Esophagus squamous epithelium (tissue), 5 donors: ENCODE measurements around the gene HIVEP1. TPM values are rescaled to one million over a fixed set of nuclear protein-coding genes. Genes with fewer than 3 reads are reported as not detected.
A peak's percentile ranks its signal among the peaks of the same experiment; 100 is the strongest.

Source experiments
- DNase-seq: peaks from one replicate; lab custom pipeline; 2025; lab: John Stamatoyannopoulos, UW
- H3K27ac ChIP-seq, 4 donors: fragments of 200-600 bp; sonication (generic); one replicate each; pipeline ENCODE4 v1.5.1; 2016 to 2019; ENCODE audit warnings: mild to moderate bottlenecking in 1 of 4
- H3K27me3 ChIP-seq, 4 donors: fragments of 200-600 bp; sonication (generic); 1 replicate in 3 of 4; 2 replicates in 1 of 4; pipeline versions ENCODE4 v1.5.1 to v1.6.0; 2017 to 2021; ENCODE audit warnings: antibody characterized with exemption in 1 of 4
- H3K36me3 ChIP-seq, 3 donors: fragments of 200-600 bp; sonication (generic); one replicate each; pipeline ENCODE4 v1.5.1; 2016 to 2019
- H3K4me1 ChIP-seq, 3 donors: fragments of 200-600 bp; sonication (generic); one replicate each; pipeline ENCODE4 v1.5.1; 2017 to 2019
- H3K4me3 ChIP-seq, 4 donors: fragments of 200-600 bp; sonication (generic); 1 replicate in 3 of 4; 2 replicates in 1 of 4; pipeline ENCODE4 v1.5.1; 2016 to 2019; ENCODE audit warnings: mild to moderate bottlenecking in 2 of 4, moderate library complexity in 1 of 4
- H3K9me3 ChIP-seq, 3 donors: fragments of 200-600 bp; sonication (generic); one replicate each; pipeline ENCODE4 v1.5.1; 2016 to 2019
- POLR2A ChIP-seq, 4 donors: fragments of 450-650 bp; IDR thresholded peaks; one replicate each; pipeline ENCODE4 v1.6.1; 2017; ENCODE audit warnings: antibody characterized with exemption in 4 of 4, mild to moderate bottlenecking in 4 of 4, moderate library complexity in 3 of 4
- WGBS, 2 donors: methylation state at CpG; one replicate each; pipeline ENCODE4 v1.1.5; 2018; 5-methylcytosine and 5-hydroxymethylcytosine counted together
- intact Hi-C: fragments of 100-400 bp; cut with DNase I; formaldehyde crosslinking; loops from one replicate; pipeline ENCODE4 v1.15.0; 2022
- total RNA-seq, 4 donors: library from RNA; depleted of rRNA; stranded (reverse); fragments of >200 nt; gene quantifications; one replicate each; pipeline ENCODE4 v1.1.0, GENCODE V29; 2016
- TF ChIP-seq, protein P1 (sequence below), 6 experiments: fragments of 450-650 bp in 4 of 6; fragments of 200-600 bp in 2 of 6; sonication (generic) in 2 of 6; IDR thresholded peaks; one replicate each; pipeline ENCODE4 v1.5.1; 2016 to 2019; ENCODE audit warnings: antibody characterized with exemption in 6 of 6, mild to moderate bottlenecking in 4 of 6, moderate library complexity in 4 of 6
- donor health status: DM: yes; HTN: yes; CAD: no.

HIVEP1 gene
- total RNA-seq, 4 donors from 2014 or later, result 11.0 to 22.3 (median 20.7) TPM

DNA sequence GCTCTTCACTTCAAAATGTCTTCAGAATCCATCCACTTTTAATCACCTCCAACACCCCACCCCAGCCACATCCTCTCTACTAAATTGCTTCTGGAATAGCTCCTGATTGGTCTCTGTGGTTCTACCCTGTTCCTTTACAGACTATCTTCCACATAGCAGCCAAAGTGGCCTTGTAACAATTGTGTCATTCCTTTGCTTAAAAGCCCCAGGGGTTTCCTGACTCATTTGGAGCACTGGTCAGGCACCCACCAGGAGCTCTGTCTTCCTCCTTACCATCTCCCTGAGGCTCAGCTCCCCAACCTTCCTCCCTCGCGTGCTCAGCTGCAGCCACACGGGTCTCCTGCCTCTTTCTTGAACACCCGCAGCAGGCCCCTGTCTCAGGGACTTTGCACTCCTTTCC is 126.8 kb downstream of the HIVEP1 start:
- Histone ChIP-seq H3K4me3 (no peak overlapping the region), H3K36me3 (peaks cover 0 to 38% (median 5%) of the 10 kb centered on the region in 3 donors), H3K27me3 (no peaks in the 10 kb centered on the region), H3K4me1 (peaks cover 0 to 18% (median 5%) of the 10 kb centered on the region in 3 donors), H3K9me3 (no peaks in the 10 kb centered on the region), H3K27ac (no peak overlapping the region)
- no peak for DNase-seq
- WGBS, 2 donors, result 92 to 99% methylated on average over 3 to 4 of the region's 4 CpGs
- intact Hi-C loops, result no loop called here
- TF ChIP-seq, protein P1, sequence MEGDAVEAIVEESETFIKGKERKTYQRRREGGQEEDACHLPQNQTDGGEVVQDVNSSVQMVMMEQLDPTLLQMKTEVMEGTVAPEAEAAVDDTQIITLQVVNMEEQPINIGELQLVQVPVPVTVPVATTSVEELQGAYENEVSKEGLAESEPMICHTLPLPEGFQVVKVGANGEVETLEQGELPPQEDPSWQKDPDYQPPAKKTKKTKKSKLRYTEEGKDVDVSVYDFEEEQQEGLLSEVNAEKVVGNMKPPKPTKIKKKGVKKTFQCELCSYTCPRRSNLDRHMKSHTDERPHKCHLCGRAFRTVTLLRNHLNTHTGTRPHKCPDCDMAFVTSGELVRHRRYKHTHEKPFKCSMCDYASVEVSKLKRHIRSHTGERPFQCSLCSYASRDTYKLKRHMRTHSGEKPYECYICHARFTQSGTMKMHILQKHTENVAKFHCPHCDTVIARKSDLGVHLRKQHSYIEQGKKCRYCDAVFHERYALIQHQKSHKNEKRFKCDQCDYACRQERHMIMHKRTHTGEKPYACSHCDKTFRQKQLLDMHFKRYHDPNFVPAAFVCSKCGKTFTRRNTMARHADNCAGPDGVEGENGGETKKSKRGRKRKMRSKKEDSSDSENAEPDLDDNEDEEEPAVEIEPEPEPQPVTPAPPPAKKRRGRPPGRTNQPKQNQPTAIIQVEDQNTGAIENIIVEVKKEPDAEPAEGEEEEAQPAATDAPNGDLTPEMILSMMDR (IDR thresholded peaks at IDR 0.05), result no peak
- no peak for TF ChIP-seq POLR2A (IDR thresholded peaks at IDR 0.05)

DNA sequence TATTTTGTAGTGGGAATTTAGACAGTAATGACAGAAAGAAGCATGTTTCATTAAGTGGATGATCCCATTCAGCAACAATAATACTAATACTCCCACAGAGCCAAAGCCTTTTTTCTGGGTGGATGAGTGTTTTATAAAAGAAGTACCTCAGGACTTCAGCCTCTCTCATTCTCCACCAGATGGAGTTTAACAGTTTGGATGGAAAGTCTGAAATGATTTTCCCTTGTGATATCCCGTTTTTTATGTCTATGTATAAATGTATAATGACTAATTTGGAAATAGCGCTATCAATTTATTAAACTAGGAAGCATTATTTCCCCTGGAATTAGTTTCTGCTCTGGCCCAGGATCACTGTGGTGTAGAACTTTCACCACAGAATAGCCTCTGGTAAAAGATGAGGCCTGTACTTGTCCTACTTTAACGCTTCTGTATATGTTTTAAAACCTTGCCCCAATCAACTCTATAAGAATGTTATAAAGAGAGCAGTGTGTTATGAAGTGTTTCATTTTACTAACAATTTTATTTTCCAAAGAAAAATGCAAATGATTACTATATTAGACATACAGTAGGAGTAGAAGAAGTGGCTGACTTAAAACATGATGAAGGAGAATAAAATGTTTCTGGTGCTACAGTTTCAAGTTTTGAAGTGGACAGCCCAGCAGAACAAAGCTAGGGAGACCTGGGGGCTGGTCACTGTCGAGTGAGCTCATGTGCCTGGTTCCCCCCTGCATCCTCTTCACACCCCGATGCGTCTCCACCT is 135.6 kb downstream of the HIVEP1 start:
- H3K9me3 ChIP-seq, result no peaks in the 10 kb centered on the region
- H3K4me3 ChIP-seq, result no peak overlapping the region
- TF ChIP-seq POLR2A (IDR thresholded peaks at IDR 0.05), result no peak
- TF ChIP-seq, protein P1 (IDR thresholded peaks at IDR 0.05), result peak in 1 of 6 experiments; percentile 6
- no peak for DNase-seq
- H3K27me3 ChIP-seq, result no peaks in the 10 kb centered on the region
- intact Hi-C loops, result loop anchor here (5.0 kb wide), 1 partner anchor 80 kb away; no protein-coding TSS in a partner anchor
- 64 to 71% methylated on average over 5 to 6 of the region's 6 CpGs for WGBS, 2 donors
- H3K4me1 ChIP-seq, result peaks cover 0 to 20% (median 0%) of the 10 kb centered on the region in 3 donors
- H3K36me3 ChIP-seq, result no peaks in the 10 kb centered on the region
- no peak overlapping the region for H3K27ac ChIP-seq

DNA sequence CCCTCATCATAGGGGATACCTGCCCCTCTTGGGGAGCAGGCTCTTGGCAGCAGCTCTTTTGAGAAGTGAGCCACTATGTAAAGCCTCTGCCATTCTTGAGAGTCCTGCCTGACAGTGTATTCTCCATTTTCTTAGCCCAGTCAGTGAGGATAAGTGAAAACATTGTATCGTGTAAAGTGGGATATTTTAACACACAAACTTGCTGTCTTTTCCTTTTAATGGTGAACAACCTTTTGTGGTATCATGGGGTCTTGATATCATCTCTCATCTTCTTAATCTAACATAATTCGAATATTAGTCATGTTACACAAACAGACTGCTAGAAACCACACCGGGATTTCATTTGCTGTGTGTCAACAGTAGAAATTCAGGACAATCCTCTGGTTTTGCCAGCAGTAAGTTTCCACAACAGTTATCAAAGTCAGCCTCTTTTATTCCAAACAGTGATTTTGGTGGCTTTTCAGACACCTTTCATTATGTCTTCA is 136.2 kb downstream of the HIVEP1 start:
- Histone ChIP-seq H3K27ac (no peak overlapping the region), H3K27me3 (no peaks in the 10 kb centered on the region), H3K4me1 (peaks cover 0 to 20% (median 0%) of the 10 kb centered on the region in 3 donors), H3K4me3 (no peak overlapping the region), H3K9me3 (no peaks in the 10 kb centered on the region), H3K36me3 (no peaks in the 10 kb centered on the region)
- DNase-seq, result no peak
- intact Hi-C loops, result loop anchor here (5.0 kb wide), 1 partner anchor 79 kb away; no protein-coding TSS in a partner anchor
- no peak for TF ChIP-seq POLR2A (IDR thresholded peaks at IDR 0.05)
- TF ChIP-seq, protein P1 (IDR thresholded peaks at IDR 0.05), result no peak
- WGBS, 2 donors, result 57 to 78% methylated on average over 3 of the region's 3 CpGs

DNA sequence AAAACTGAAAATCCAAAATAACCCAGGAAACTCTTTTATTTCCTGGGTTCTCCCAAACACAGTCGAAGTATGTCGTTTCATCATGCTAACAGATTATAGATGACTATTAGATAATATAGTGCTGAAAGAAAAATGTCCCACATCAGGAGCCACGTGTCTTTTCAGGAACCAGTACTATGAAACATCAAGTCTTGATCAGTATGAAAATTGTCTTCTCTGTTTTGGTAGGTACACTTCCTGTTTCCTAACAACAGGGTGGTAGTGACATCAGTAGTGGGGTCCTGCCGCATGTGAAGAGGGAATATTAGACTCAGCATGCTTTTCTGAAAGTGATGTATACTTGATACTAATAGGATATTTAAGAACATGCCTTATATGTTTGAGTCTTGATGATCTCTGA is 136.7 kb downstream of the HIVEP1 start:
- DNase-seq, result no peak
- WGBS, 2 donors, result 59 to 62% methylated on average over 4 of the region's 4 CpGs
- peaks cover 0 to 20% (median 0%) of the 10 kb centered on the region in 3 donors for H3K4me1 ChIP-seq
- H3K27ac ChIP-seq, result no peak overlapping the region
- H3K4me3 ChIP-seq, result no peak overlapping the region
- peaks cover 0 to 1% (median 0%) of the 10 kb centered on the region in 3 donors for H3K36me3 ChIP-seq
- intact Hi-C loops, result loop anchor here (5.0 kb wide), 1 partner anchor 78 kb away; no protein-coding TSS in a partner anchor
- no peaks in the 10 kb centered on the region for H3K27me3 ChIP-seq
- no peak for TF ChIP-seq POLR2A (IDR thresholded peaks at IDR 0.05)
- TF ChIP-seq, protein P1 (IDR thresholded peaks at IDR 0.05), result no peak
- no peaks in the 10 kb centered on the region for H3K9me3 ChIP-seq

DNA sequence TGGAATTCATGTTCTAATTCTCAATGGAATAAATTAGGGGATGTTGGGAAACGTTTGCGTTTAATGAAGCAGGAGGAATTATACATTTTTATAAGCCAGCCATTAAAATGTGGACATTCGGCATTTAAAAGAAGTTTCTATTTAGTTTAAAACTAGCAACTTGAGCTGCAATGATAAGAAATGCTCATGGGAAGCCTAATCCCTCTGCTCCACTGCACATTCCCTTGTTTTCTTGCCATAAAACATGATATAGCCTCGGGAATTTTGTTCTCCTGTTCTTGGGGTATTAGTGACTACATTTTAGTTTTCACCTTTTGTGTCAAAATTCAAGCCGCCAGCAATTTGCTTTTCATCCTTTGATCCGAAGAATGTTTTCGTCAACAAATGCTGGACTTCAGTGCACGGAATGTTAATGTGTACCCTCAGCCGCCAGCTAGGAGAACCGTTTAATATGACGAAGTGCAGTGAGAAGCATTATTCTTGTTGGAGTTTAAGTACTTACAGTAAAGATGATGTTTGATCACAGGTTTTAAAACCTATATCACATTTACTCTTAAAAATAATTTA is 137.9 kb downstream of the HIVEP1 start:
- peaks cover 0 to 20% (median 0%) of the 10 kb centered on the region in 3 donors for H3K4me1 ChIP-seq
- no peak overlapping the region for H3K4me3 ChIP-seq
- intact Hi-C loops, result loop anchor here (5.0 kb wide), 1 partner anchor 77 kb away; no protein-coding TSS in a partner anchor
- no peak for DNase-seq
- 79 to 81% methylated on average over 11 of the region's 11 CpGs for WGBS, 2 donors
- H3K36me3 ChIP-seq, result peaks cover 0 to 5% (median 0%) of the 10 kb centered on the region in 3 donors
- H3K9me3 ChIP-seq, result no peaks in the 10 kb centered on the region
- TF ChIP-seq, protein P1 (IDR thresholded peaks at IDR 0.05), result no peak
- no peak for TF ChIP-seq POLR2A (IDR thresholded peaks at IDR 0.05)
- no peaks in the 10 kb centered on the region for H3K27me3 ChIP-seq
- H3K27ac ChIP-seq, result no peak overlapping the region
